NCI-H1417 treated with DMSO at 0.1 percent for 48 hours (cell line): ENCODE data around the gene AHCYL2.
"Not testable (repeated sequence)": the region's sequence is repeated elsewhere in the genome, so short reads cannot be mapped to it uniquely, and the experiment has no call there.

Source experiments
- DNase-seq: peaks from one replicate; lab custom pipeline; 2025; lab: John Stamatoyannopoulos, UW

Gene AHCYL2

GRCh38 chr7:129244220-129244619, 19.4 kb downstream of the AHCYL2 start:
- no peak for DNase-seq

GRCh38 chr7:129245533-129245932, 20.7 kb downstream of the AHCYL2 start:
- no peak for DNase-seq

GRCh38 chr7:129247087-129247486, 22.3 kb downstream of the AHCYL2 start:
- DNase-seq, result no peak

- no peak for DNase-seq
These were observed 27.3 kb downstream of the AHCYL2 start for GRCh38 chr7:129252128-129252527.

GRCh38 chr7:129252603-129253002, 27.8 kb downstream of the AHCYL2 start:
- not testable (repeated sequence) for DNase-seq

GRCh38 chr7:129255800-129256199, 31.0 kb downstream of the AHCYL2 start:
- DNase-seq, result no peak

GRCh38 chr7:129256221-129256620, 31.4 kb downstream of the AHCYL2 start:
- no peak for DNase-seq

- DNase-seq, result no peak
These were observed 32.3 kb downstream of the AHCYL2 start for GRCh38 chr7:129257168-129257567.

- DNase-seq, result no peak
These were observed 34.0 kb downstream of the AHCYL2 start for GRCh38 chr7:129258649-129259389.

GRCh38 chr7:129262324-129262723, 37.5 kb downstream of the AHCYL2 start:
- no peak for DNase-seq

- DNase-seq, result no peak
These were observed 38.3 kb downstream of the AHCYL2 start for GRCh38 chr7:129263168-129263567.

- no peak for DNase-seq
These were observed 39.7 kb downstream of the AHCYL2 start for GRCh38 chr7:129264534-129264933.

- DNase-seq, result no peak
These were observed 40.5 kb downstream of the AHCYL2 start for GRCh38 chr7:129265328-129265727.

- DNase-seq, result no peak
These were observed 41.4 kb downstream of the AHCYL2 start for GRCh38 chr7:129266181-129266580.

- no peak for DNase-seq
These were observed 45.2 kb downstream of the AHCYL2 start for GRCh38 chr7:129270077-129270476.

- DNase-seq, result no peak
These were observed 46.9 kb downstream of the AHCYL2 start for GRCh38 chr7:129271500-129272355.

- no peak for DNase-seq
These were observed 49.1 kb downstream of the AHCYL2 start for GRCh38 chr7:129273936-129274335.

GRCh38 chr7:129277629-129278028, 52.8 kb downstream of the AHCYL2 start:
- no peak for DNase-seq

GRCh38 chr7:129278688-129279087, 53.9 kb downstream of the AHCYL2 start:
- no peak for DNase-seq

- DNase-seq, result no peak
These were observed 54.9 kb downstream of the AHCYL2 start for GRCh38 chr7:129279757-129280156.

GRCh38 chr7:129281163-129281562, 56.3 kb downstream of the AHCYL2 start:
- no peak for DNase-seq

GRCh38 chr7:129282865-129283264, 58.0 kb downstream of the AHCYL2 start:
- DNase-seq, result no peak

GRCh38 chr7:129283936-129284335, 59.1 kb downstream of the AHCYL2 start:
- DNase-seq, result no peak
